Measurements from ENCODE around the gene MTTP. TPM values are rescaled to one million over a fixed set of nuclear protein-coding genes. Genes with fewer than 3 reads are reported as not detected.

MTTP gene
- total RNA-seq, 1 donor from 2014 or later = not detected

DNA sequence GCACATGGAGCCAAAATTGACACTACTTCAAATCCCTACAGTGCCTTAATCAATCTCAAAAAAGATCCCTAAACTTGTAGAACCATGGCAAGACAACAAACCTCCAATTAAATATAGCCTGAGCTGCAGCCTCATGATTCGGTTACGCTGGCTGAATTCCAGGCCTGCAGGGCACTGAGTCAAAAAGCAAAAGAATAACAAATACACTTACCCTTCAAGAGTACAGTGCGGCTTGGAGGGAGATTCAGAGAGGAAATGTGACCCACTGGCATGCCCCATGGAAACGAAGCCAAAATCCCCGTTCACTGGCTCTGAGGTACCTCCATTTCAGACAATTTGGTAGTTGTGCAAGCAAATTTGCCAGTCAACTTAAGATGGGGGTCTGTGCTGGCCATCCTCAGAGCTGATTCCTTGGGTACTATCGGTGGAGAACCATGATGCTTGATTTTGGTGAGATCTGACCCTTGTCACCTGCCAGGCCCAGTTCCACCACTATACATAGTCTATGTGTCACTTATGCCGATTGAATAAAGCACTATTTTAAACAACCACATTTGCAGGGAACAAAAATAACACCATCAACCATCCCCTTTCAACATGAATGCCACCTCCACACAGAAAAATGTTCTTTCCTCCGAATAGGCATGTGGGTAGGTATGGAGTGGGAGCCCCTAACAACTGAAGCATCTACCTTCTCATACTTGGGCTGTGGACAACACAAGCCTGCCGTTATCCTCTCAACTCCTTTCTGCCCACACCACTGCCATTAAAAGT is 80.9 kb downstream of the MTTP start:
- Mint-ChIP-seq H3K9me3 (ENCODE audit: low read depth) (no peaks in the 10 kb centered on the region), H3K4me3 (ENCODE audit: unreplicated experiment) (no peak overlapping the region), H3K27ac (ENCODE audit: unreplicated experiment) (peak overlapping the region; percentile 23), H3K27me3 (ENCODE audit: low read depth) (peaks cover 6% of the 10 kb centered on the region), H3K36me3 (ENCODE audit: low read depth) (no peaks in the 10 kb centered on the region), H3K4me1 (ENCODE audit: low read depth) (peaks cover 18% of the 10 kb centered on the region)
- TF ChIP-seq, protein P1, sequence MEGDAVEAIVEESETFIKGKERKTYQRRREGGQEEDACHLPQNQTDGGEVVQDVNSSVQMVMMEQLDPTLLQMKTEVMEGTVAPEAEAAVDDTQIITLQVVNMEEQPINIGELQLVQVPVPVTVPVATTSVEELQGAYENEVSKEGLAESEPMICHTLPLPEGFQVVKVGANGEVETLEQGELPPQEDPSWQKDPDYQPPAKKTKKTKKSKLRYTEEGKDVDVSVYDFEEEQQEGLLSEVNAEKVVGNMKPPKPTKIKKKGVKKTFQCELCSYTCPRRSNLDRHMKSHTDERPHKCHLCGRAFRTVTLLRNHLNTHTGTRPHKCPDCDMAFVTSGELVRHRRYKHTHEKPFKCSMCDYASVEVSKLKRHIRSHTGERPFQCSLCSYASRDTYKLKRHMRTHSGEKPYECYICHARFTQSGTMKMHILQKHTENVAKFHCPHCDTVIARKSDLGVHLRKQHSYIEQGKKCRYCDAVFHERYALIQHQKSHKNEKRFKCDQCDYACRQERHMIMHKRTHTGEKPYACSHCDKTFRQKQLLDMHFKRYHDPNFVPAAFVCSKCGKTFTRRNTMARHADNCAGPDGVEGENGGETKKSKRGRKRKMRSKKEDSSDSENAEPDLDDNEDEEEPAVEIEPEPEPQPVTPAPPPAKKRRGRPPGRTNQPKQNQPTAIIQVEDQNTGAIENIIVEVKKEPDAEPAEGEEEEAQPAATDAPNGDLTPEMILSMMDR (IDR thresholded peaks at IDR 0.05) = no peak
- no peak for DNase-seq (ENCODE audit: low spot score)

DNA sequence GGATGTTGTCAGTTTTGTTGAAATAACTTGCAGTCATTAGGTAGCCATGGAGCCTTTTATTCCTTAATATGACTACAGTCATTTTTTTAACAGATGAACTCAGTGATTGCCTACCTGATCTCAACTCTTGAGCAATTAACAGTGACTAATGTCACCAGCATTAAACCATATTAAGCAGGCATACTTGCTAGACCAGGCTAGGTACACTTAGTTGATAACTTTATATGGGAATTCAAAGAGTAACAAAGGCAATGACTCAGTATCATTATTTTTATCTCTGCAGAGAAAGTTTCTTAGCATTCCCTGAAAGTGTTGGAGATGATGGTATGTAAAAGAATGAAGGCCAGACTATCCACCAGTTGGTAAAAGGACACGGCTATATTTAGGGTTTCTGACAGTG is 83.2 kb downstream of the MTTP start, which contains the start of gene C4orf54:
TSS of gene C4orf54 (minus strand) at position 31 of the 400 bp plus-strand sequence. CDS start 3,180 bp downstream, outside the sequence.
- H3K27me3 Mint-ChIP-seq (ENCODE audit: low read depth) = peaks cover 7% of the 10 kb centered on the region
- peaks cover 18% of the 10 kb centered on the region for H3K4me1 Mint-ChIP-seq (ENCODE audit: low read depth)
- TF ChIP-seq, protein P1 (IDR thresholded peaks at IDR 0.05) = no peak
- H3K4me3 Mint-ChIP-seq (ENCODE audit: unreplicated experiment) = no peak within 1 kb of the TSS
- no peaks in the 10 kb centered on the region for H3K36me3 Mint-ChIP-seq (ENCODE audit: low read depth)
- H3K9me3 Mint-ChIP-seq (ENCODE audit: low read depth) = no peaks in the 10 kb centered on the region
- H3K27ac Mint-ChIP-seq (ENCODE audit: unreplicated experiment) = no peak within 1 kb of the TSS
- DNase-seq (ENCODE audit: low spot score) = no peak

DNA sequence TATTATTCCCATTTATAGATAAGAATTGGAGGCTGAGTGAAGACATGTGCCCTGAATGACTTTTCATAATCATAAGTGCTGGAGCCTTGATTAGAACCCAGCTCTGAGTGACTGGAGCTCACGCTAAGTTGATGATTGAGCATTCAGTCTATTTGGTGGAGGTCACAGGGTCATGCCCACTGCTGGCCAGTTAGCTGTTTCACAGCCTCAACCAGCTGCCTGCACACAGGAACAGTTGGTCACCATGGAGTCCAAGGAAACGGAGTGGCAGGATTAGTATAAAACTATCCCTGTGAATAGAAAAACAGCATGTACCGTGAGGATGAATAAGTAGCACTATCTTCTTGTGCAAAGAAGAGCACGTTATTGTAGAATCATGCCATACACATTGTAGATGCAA is 84.0 kb downstream of the MTTP start:
- Mint-ChIP-seq H3K4me1 (ENCODE audit: low read depth) (peaks cover 18% of the 10 kb centered on the region), H3K27me3 (ENCODE audit: low read depth) (peaks cover 16% of the 10 kb centered on the region), H3K36me3 (ENCODE audit: low read depth) (no peaks in the 10 kb centered on the region), H3K4me3 (ENCODE audit: unreplicated experiment) (no peak overlapping the region), H3K27ac (ENCODE audit: unreplicated experiment) (no peak overlapping the region), H3K9me3 (ENCODE audit: low read depth) (no peaks in the 10 kb centered on the region)
- DNase-seq (ENCODE audit: low spot score) = no peak
- TF ChIP-seq, protein P1 (IDR thresholded peaks at IDR 0.05) = no peak

DNA sequence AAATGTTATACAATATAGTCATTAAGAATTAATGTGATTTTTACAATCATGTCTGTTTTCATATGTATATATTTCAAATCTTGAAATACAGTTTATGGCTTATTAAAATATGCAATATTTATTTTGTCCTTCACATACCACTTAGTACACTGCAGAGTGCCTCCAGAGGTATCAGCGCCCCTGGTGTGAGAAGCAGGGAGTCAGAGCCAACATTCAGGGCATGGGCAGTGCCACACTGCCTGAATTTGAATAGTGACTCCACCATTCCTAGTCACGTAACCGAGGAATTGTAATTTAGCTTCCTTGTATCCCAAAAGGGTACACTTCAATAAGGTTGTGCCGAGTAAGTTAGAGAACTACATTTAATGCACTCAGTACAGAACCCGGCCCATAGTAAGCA is 87.3 kb downstream of the MTTP start:
- TF ChIP-seq, protein P1 (IDR thresholded peaks at IDR 0.05) = no peak
- DNase-seq (ENCODE audit: low spot score) = no peak
- no peaks in the 10 kb centered on the region for H3K36me3 Mint-ChIP-seq (ENCODE audit: low read depth)
- H3K27me3 Mint-ChIP-seq (ENCODE audit: low read depth) = peaks cover 19% of the 10 kb centered on the region
- H3K9me3 Mint-ChIP-seq (ENCODE audit: low read depth) = no peaks in the 10 kb centered on the region
- no peak overlapping the region for H3K4me3 Mint-ChIP-seq (ENCODE audit: unreplicated experiment)
- H3K4me1 Mint-ChIP-seq (ENCODE audit: low read depth) = no peaks in the 10 kb centered on the region
- no peak overlapping the region for H3K27ac Mint-ChIP-seq (ENCODE audit: unreplicated experiment)

DNA sequence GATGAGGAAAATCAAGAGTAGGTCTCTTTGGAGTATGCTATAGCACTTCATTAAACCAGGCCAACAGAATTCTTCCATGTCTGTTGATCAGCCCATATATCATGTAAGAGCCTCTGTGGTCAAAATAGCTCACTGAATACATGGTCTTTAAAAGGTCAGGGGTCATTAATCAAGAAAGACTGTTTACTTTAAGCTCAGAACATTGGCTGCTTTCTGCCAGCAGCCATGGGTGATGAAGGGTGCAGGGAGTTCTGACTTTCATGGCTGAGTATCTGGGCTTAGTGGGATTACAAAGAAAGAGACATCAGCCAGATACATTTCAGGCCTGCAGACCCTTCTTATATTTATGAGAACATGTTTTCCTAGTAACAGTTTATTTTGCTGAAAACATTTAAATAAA is 90.1 kb downstream of the MTTP start:
- peaks cover 4% of the 10 kb centered on the region for H3K9me3 Mint-ChIP-seq (ENCODE audit: low read depth)
- no peaks in the 10 kb centered on the region for H3K36me3 Mint-ChIP-seq (ENCODE audit: low read depth)
- no peak overlapping the region for H3K4me3 Mint-ChIP-seq (ENCODE audit: unreplicated experiment)
- peaks cover 19% of the 10 kb centered on the region for H3K27me3 Mint-ChIP-seq (ENCODE audit: low read depth)
- no peak overlapping the region for H3K27ac Mint-ChIP-seq (ENCODE audit: unreplicated experiment)
- DNase-seq (ENCODE audit: low spot score) = no peak
- no peaks in the 10 kb centered on the region for H3K4me1 Mint-ChIP-seq (ENCODE audit: low read depth)
- TF ChIP-seq, protein P1 (IDR thresholded peaks at IDR 0.05) = no peak
